GM23338 (cell line): ENCODE data around the gene TOLLIP. TPM values are rescaled to one million over a fixed set of nuclear protein-coding genes. Genes with fewer than 3 reads are reported as not detected.

ENCODE experiments used
- ATAC-seq: fragments of 200-7000 bp; cut with Tn5 transposase; 3 replicates; pipeline ENCODE4 v1.9.1; 2020
- DNase-seq: peaks from one replicate; pipeline ENCODE4 v3.0.0-alpha.2; 2015; ENCODE audit warnings: low spot score
- H2AFZ ChIP-seq: fragments of 200-600 bp; sonication (generic); 2 replicates; pipeline ENCODE4 v1.8.0; 2016; ENCODE audit warnings: antibody characterized with exemption, mild to moderate bottlenecking, moderate library complexity
- H3F3A ChIP-seq: fragments of 200-600 bp; sonication (generic); replicated peaks from 2 replicates; pipeline ENCODE4 v1.8.0; 2017; ENCODE audit warnings: antibody characterized with exemption, mixed run types, low read depth
- H3K27ac ChIP-seq: fragments of 200-600 bp; sonication (generic); 2 replicates; pipeline ENCODE4 v1.6.1; 2016; ENCODE audit warnings: low read depth
- H3K27me3 ChIP-seq: fragments of 200-600 bp; sonication (generic); 2 replicates; pipeline ENCODE4 v1.8.0; 2016; ENCODE audit warnings: mild to moderate bottlenecking, mixed run types, moderate library complexity; ENCODE audit not compliant: insufficient read depth
- H3K36me3 ChIP-seq: fragments of 200-600 bp; sonication (generic); 2 replicates; pipeline ENCODE4 v1.8.0; 2016; ENCODE audit warnings: mild to moderate bottlenecking; ENCODE audit not compliant: insufficient read depth
- H3K4me1 ChIP-seq: fragments of 200-600 bp; sonication (generic); 2 replicates; pipeline ENCODE4 v1.8.0; 2016; ENCODE audit warnings: mild to moderate bottlenecking, moderate library complexity; ENCODE audit not compliant: insufficient read depth
- H3K4me2 ChIP-seq: fragments of 200-600 bp; sonication (generic); 2 replicates; pipeline ENCODE4 v1.7.1; 2017; ENCODE audit warnings: mixed run types
- H3K4me3 ChIP-seq: fragments of 200-600 bp; sonication (generic); 2 replicates; pipeline ENCODE4 v1.6.1; 2016; ENCODE audit warnings: mixed run types
- H3K79me2 ChIP-seq: fragments of 200-600 bp; sonication (generic); replicated peaks from 2 replicates; pipeline ENCODE4 v1.8.0; 2017; ENCODE audit warnings: mild to moderate bottlenecking; ENCODE audit not compliant: insufficient read depth
- H3K9me2 ChIP-seq: fragments of 200-600 bp; sonication (generic); 2 replicates; pipeline ENCODE4 v1.8.0; 2017; ENCODE audit not compliant: insufficient read depth
- H4K20me1 ChIP-seq: fragments of 200-600 bp; sonication (generic); replicated peaks from 2 replicates; pipeline ENCODE4 v1.8.0; 2017; ENCODE audit warnings: mild to moderate bottlenecking; ENCODE audit not compliant: insufficient read depth
- H3K27ac Mint-ChIP-seq: 2 replicates; pipeline ENCODE4 v1.8.0; 2020; ENCODE audit warnings: inconsistent platforms, mild to moderate bottlenecking, moderate library complexity, mixed read lengths
- H3K27me3 Mint-ChIP-seq: 3 replicates; pipeline ENCODE4 v1.8.0; 2022; ENCODE audit warnings: low read depth, mild to moderate bottlenecking, moderate library complexity, mixed read lengths, inconsistent platforms; ENCODE audit not compliant: insufficient read depth, poor library complexity
- H3K36me3 Mint-ChIP-seq: 3 replicates; pipeline ENCODE4 v1.8.0; 2021; ENCODE audit warnings: low read depth, mild to moderate bottlenecking, inconsistent platforms, moderate library complexity, mixed read lengths
- H3K4me1 Mint-ChIP-seq: 3 replicates; pipeline ENCODE4 v1.8.0; 2020; ENCODE audit warnings: mild to moderate bottlenecking, inconsistent platforms, mixed read lengths
- H3K4me3 Mint-ChIP-seq: 3 replicates; pipeline ENCODE4 v1.8.0; 2021; ENCODE audit warnings: moderate library complexity, mild to moderate bottlenecking, inconsistent platforms, mixed read lengths
- H3K9me3 Mint-ChIP-seq: 3 replicates; pipeline ENCODE4 v1.8.0; 2020; ENCODE audit warnings: moderate library complexity, mild to moderate bottlenecking, inconsistent platforms, mixed read lengths
- CTCF ChIP-seq, 2 experiments: fragments of 200-600 bp in 1 of 2; sonication (generic) in 1 of 2; conservative IDR thresholded peaks; 2 replicates each; pipeline versions ENCODE4 v1.5.1 to v1.6.1; 2016 to 2017; ENCODE audit warnings: antibody characterized with exemption in 2 of 2, low read depth in 2 of 2, mild to moderate bottlenecking in 2 of 2, moderate library complexity in 1 of 2
- ETS1 ChIP-seq: IDR thresholded peaks from 2 replicates; pipeline ENCODE4 v1.6.1; 2016; ENCODE audit warnings: antibody characterized with exemption
- EZH2 ChIP-seq: fragments of 200-600 bp; sonication (generic); IDR thresholded peaks from one replicate; pipeline ENCODE4 v1.8.0; 2017; ENCODE audit warnings: antibody characterized with exemption, mild to moderate bottlenecking, low read depth; ENCODE audit not compliant: unreplicated experiment
- EZH2phosphoT487 ChIP-seq: fragments of 200-600 bp; sonication (generic); IDR thresholded peaks from one replicate; pipeline ENCODE4 v1.8.1; 2018; ENCODE audit warnings: antibody characterized with exemption; ENCODE audit not compliant: unreplicated experiment
- JUNB ChIP-seq: IDR thresholded peaks from one replicate; pipeline ENCODE4 v1.6.1; 2016; ENCODE audit warnings: antibody characterized with exemption; ENCODE audit not compliant: unreplicated experiment
- POLR2AphosphoS5 ChIP-seq: IDR thresholded peaks from 2 replicates; pipeline ENCODE4 v1.6.1; 2016; ENCODE audit warnings: antibody characterized with exemption, low read depth
- STAT1 ChIP-seq: IDR thresholded peaks from one replicate; pipeline ENCODE4 v1.6.1; 2016; ENCODE audit warnings: antibody characterized with exemption; ENCODE audit not compliant: unreplicated experiment
- ZNF114 ChIP-seq: fragments of 250-450 bp; sonication (Bioruptor Pico); IDR thresholded peaks from 2 replicates; pipeline ENCODE4 v1.5.0; 2020; ENCODE audit warnings: mild to moderate bottlenecking, moderate library complexity
- ZNF331 ChIP-seq: fragments of 250-450 bp; sonication (Bioruptor Pico); IDR thresholded peaks from 2 replicates; pipeline ENCODE4 v1.5.0; 2020; ENCODE audit warnings: low read depth, mild to moderate bottlenecking, moderate library complexity
- ZNF462 ChIP-seq: fragments of 250-450 bp; sonication (Bioruptor Pico); IDR thresholded peaks from 2 replicates; pipeline ENCODE4 v1.5.0; 2020; ENCODE audit warnings: mild to moderate bottlenecking, moderate library complexity
- polyA plus RNA-seq: library from polyadenylated mRNA; unstranded; fragments of >200 nt; fragmentation: Nextera tagmentation; extraction: Ambion mirVana; gene quantifications from 2 replicates; pipeline ENCODE4 v1.2.1, GENCODE V29; 2016
- total RNA-seq: library from RNA; depleted of rRNA; stranded (reverse); fragments of >200 nt; shearing (Covaris generic); gene quantifications from 2 replicates; pipeline ENCODE4 v1.2.3, GENCODE V29; 2014

The TOLLIP gene
- total and polyA plus RNA-seq, 2 experiments from 2014 or later, result 13.5 to 18.0 TPM

- Mint-ChIP-seq H3K9me3 (peaks cover 29% of the 10 kb centered on the region), H3K36me3 (peaks cover 16% of the 10 kb centered on the region; the same call in 2 of the 3 replicates), H3K27me3 (peaks cover 6% of the 10 kb centered on the region), H3K4me1 (no peaks in the 10 kb centered on the region), H3K27ac (no peak overlapping the region), H3K4me3 (no peak overlapping the region)
- Histone ChIP-seq H3K4me3 (no peak overlapping the region), H3F3A (no peaks in the 10 kb centered on the region), H4K20me1 (no peaks in the 10 kb centered on the region), H3K27me3 (no peaks in the 10 kb centered on the region), H2AFZ (no peak overlapping the region), H3K79me2 (no peaks in the 10 kb centered on the region), H3K9me2 (no peaks in the 10 kb centered on the region), H3K4me1 (no peaks in the 10 kb centered on the region), H3K36me3 (no peaks in the 10 kb centered on the region), H3K4me2 (no peak overlapping the region), H3K27ac (no peak overlapping the region)
- no peak for TF ChIP-seq ZNF462
- no peak for TF ChIP-seq ETS1
- no peak for TF ChIP-seq ZNF114 (CRISPR knock-in tag)
- DNase-seq (no peak), ATAC-seq (no peak)
Observed at GRCh38 chr11:1240771-1241170, 68.7 kb downstream of the TOLLIP start.

GRCh38 chr11:1239596-1240205 lies 69.7 kb downstream of the TOLLIP start:
- Mint-ChIP-seq H3K4me1 (no peaks in the 10 kb centered on the region), H3K27me3 (peaks cover 6% of the 10 kb centered on the region), H3K27ac (no peak overlapping the region), H3K36me3 (peaks cover 13% of the 10 kb centered on the region; the same call in 2 of the 3 replicates), H3K4me3 (no peak overlapping the region), H3K9me3 (peaks cover 26% of the 10 kb centered on the region)
- Histone ChIP-seq H3K9me2 (no peaks in the 10 kb centered on the region), H3K4me1 (no peaks in the 10 kb centered on the region), H3K36me3 (no peaks in the 10 kb centered on the region), H3K27ac (no peak overlapping the region), H3K27me3 (no peaks in the 10 kb centered on the region), H4K20me1 (no peaks in the 10 kb centered on the region), H2AFZ (no peak overlapping the region), H3K4me2 (no peak overlapping the region), H3F3A (no peaks in the 10 kb centered on the region), H3K79me2 (no peaks in the 10 kb centered on the region), H3K4me3 (no peak overlapping the region)
- DNase-seq (no peak), ATAC-seq (no peak)
- TF ChIP-seq ZNF331 (no peak), JUNB (no peak), STAT1 (no peak), EZH2 (no peak), POLR2AphosphoS5 (no peak), CTCF (conservative IDR thresholded peaks at IDR 0.05; ENCODE audit: low read depth in 2 of 2) (no peak), ETS1 (no peak), EZH2phosphoT487 (no peak)
